RWPE1 (cell line): ENCODE data around the gene PPP4C.
"Not testable (repeated sequence)": the region's sequence is repeated elsewhere in the genome, so short reads cannot be mapped to it uniquely, and the experiment has no call there.

Experiments
- CTCF ChIA-PET: fragments of 350-600 bp; sonication (Branson Sonifier 250); formaldehyde crosslinking; extraction: SDS; loops from one replicate; lab custom pipeline; 2021; lab: Yijun Ruan, JAX
- POLR2A ChIA-PET: fragments of 400-600 bp; formaldehyde crosslinking; extraction: SDS; loops from one replicate; lab custom pipeline; 2020; ENCODE audit warnings: antibody characterized with exemption; ENCODE audit not compliant: low non-redundant PET; lab: Yijun Ruan, JAX
- DNase-seq: peaks from one replicate; pipeline ENCODE4 v3.0.0; 2012; ENCODE audit warnings: low spot score
- H3K27ac ChIP-seq: fragments of 450-650 bp; 2 replicates; pipeline ENCODE4 v1.5.1; 2017
- CTCF ChIP-seq: fragments of 450-650 bp; conservative IDR thresholded peaks from 2 replicates; pipeline ENCODE4 v1.5.1; 2017; ENCODE audit warnings: low read depth, mild to moderate bottlenecking

PPP4C gene

GRCh38 chr16:30117768-30118167 lies 42.0 kb downstream of the PPP4C start:
- ChIA-PET POLR2A (no interaction called here), CTCF (interaction anchor here (1.4 kb wide), 1 partner anchor 26 kb away, joined by 5 read pairs; the partner anchor contains the start of gene TBX6)
- H3K27ac ChIP-seq, result no peak overlapping the region
- DNase-seq, result no peak
- TF ChIP-seq CTCF, result no peak

GRCh38 chr16:30119428-30119827 lies 43.6 kb downstream of the PPP4C start:
- ChIA-PET CTCF (no interaction called here), POLR2A (no interaction called here)
- no peak for DNase-seq
- H3K27ac ChIP-seq, result no peak overlapping the region
- TF ChIP-seq CTCF, result no peak

- POLR2A ChIA-PET, result no interaction called here
- TF ChIP-seq CTCF, result no peak
- peak overlapping the region; percentile 77 for H3K27ac ChIP-seq
- CTCF ChIA-PET, result interaction anchor here (0.7 to 1.2 kb wide), 2 partner anchors 8 to 35 kb away, joined by 4 to 6 read pairs; no protein-coding TSS in a partner anchor
- DNase-seq, result no peak
Observed at GRCh38 chr16:30120340-30121105, 44.7 kb downstream of the PPP4C start.

- ChIA-PET CTCF (interaction anchor here (0.7 kb wide), 1 partner anchor 10 kb away, joined by 3 read pairs; no protein-coding TSS in a partner anchor), POLR2A (no interaction called here)
- H3K27ac ChIP-seq, result peak overlapping the region; percentile 77
- no peak for TF ChIP-seq CTCF
- DNase-seq, result no peak
Observed at GRCh38 chr16:30121741-30122571, 46.2 kb downstream of the PPP4C start.

GRCh38 chr16:30122604-30123160 lies 46.9 kb downstream of the PPP4C start:
- peak overlapping the region; percentile 77 for H3K27ac ChIP-seq
- no peak for DNase-seq
- ChIA-PET POLR2A (no interaction called here), CTCF (no interaction called here)
- no peak for TF ChIP-seq CTCF

- CTCF ChIA-PET, result interaction anchor here (0.6 to 1.3 kb wide), 3 partner anchors 22 to 50 kb away, joined by 3 to 6 read pairs (median 3); partner anchors contain the start of gene TBX6
- no peak for TF ChIP-seq CTCF
- POLR2A ChIA-PET, result no interaction called here
- peak overlapping the region; percentile 77 for H3K27ac ChIP-seq
- DNase-seq, result no peak
Observed at GRCh38 chr16:30124985-30125379, 49.2 kb downstream of the PPP4C start.

GRCh38 chr16:30125690-30126089 lies 49.9 kb downstream of the PPP4C start:
- POLR2A ChIA-PET, DNase-seq, H3K27ac ChIP-seq: not testable (repeated sequence)
- CTCF ChIA-PET, result interaction anchor here (0.6 to 1.0 kb wide), 2 partner anchors 14 to 23 kb away, joined by 3 to 8 read pairs; no protein-coding TSS in a partner anchor
